Skeletal muscle tissue (tissue), 4 donors: ENCODE measurements around the gene EGFL6. TPM values are rescaled to one million over a fixed set of nuclear protein-coding genes. Genes with fewer than 3 reads are reported as not detected.
"Not testable (repeated sequence)": the region's sequence is repeated elsewhere in the genome, so short reads cannot be mapped to it uniquely, and the experiment has no call there.

ENCODE experiments used
- H3K27ac ChIP-seq: one replicate; pipeline ENCODE4 v1.7.0; 2013; ENCODE audit warnings: mild to moderate bottlenecking, low read depth, low read length, inconsistent platforms
- H3K27me3 ChIP-seq, 3 donors: one replicate each; pipeline ENCODE4 v1.7.0; 2013; ENCODE audit warnings: low read length in 3 of 3; ENCODE audit not compliant: control insufficient read depth in 3 of 3, insufficient read depth in 3 of 3
- H3K36me3 ChIP-seq, 3 donors: one replicate each; pipeline ENCODE4 v1.7.0; 2013; ENCODE audit warnings: low read length in 3 of 3; ENCODE audit not compliant: control insufficient read depth in 3 of 3, insufficient read depth in 3 of 3
- H3K4me1 ChIP-seq, 3 donors: one replicate each; pipeline ENCODE4 v1.7.0; 2013; ENCODE audit warnings: low read length in 3 of 3, mild to moderate bottlenecking in 3 of 3; ENCODE audit not compliant: control insufficient read depth in 3 of 3, insufficient read depth in 3 of 3
- H3K4me3 ChIP-seq, 3 donors: one replicate each; pipeline ENCODE4 v1.7.0; 2013; ENCODE audit warnings: low read length in 3 of 3
- H3K9ac ChIP-seq, 3 donors: one replicate each; pipeline ENCODE4 v1.7.0; 2013; ENCODE audit warnings: low read length in 3 of 3, mild to moderate bottlenecking in 3 of 3, moderate library complexity in 2 of 3, low read depth in 1 of 3
- H3K9me3 ChIP-seq, 3 donors: one replicate each; pipeline ENCODE4 v1.7.0; 2013; ENCODE audit warnings: low read length in 3 of 3; ENCODE audit not compliant: control insufficient read depth in 3 of 3
- total RNA-seq: library from RNA; depleted of rRNA; stranded (reverse); fragments of >200 nt; gene quantifications from one replicate; pipeline ENCODE4 v1.2.3, GENCODE V29; 2014
- donor health status: Osteomylitis.

EGFL6 gene
- total RNA-seq, 1 donor from 2014 or later, result 36.0 TPM

DNA sequence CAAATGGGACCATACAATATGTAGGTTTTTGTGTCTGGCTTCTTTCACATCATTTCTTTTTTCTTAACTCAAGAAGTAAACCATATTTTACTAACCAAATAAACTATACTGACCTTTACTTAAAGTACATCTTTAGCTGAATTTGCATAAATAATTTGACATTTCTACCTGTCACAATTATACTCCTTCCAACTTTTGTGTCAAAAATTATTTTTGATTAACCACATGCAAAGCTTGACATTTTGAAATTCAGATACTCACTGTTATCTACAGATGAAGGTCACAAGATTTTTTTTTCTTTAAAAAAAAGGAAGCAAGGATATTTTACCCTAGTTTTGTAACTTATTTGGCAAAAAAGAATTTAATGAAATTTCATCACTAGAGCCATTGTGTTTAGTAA is 107.5 kb downstream of the EGFL6 start:
- H3K36me3 ChIP-seq, result no peaks in the 10 kb centered on the region
- H3K4me1 ChIP-seq, result no peaks in the 10 kb centered on the region
- H3K9ac ChIP-seq, result no peak overlapping the region
- no peak overlapping the region for H3K27ac ChIP-seq
- no peak overlapping the region for H3K4me3 ChIP-seq
- no peaks in the 10 kb centered on the region for H3K27me3 ChIP-seq
- H3K9me3 ChIP-seq, result no peaks in the 10 kb centered on the region

DNA sequence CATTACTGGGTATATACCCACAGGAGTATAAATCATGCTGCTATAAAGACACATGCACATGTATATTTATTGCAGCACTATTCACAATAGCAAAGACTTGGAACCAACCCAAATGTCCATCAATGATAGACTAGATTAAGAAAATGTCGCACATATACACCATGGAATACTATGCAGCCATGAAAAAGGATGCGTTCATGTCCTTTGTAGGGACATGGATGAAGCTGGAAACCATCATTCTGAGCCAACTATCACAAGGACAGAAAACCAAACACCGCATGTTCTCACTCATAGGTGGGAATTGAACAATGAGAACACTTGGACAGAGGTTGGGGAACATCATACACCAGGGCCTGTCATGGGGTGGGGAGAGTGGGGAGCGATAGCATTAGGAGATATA is 110.3 kb downstream of the EGFL6 start:
- not testable (repeated sequence) for H3K27ac ChIP-seq

DNA sequence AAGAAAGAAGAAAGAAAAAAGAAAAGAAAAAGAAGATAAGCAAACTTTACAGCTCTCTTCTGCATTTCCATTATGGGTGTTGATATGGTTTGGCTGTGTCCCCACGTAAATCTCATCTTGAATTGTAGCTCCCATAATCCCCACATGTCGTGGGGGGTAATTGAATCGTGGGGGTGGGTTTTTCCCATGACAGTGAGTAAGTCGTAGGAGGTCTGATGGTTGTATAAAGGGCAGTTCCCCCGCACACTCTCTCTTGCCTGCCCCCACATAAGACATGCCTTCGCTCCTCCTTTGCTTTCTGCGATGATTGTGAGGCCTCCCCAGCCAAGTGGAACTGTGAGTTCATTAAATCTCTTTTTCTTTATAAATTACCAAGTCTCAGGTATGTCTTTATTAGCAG is 112.2 kb downstream of the EGFL6 start:
- no peaks in the 10 kb centered on the region for H3K4me1 ChIP-seq
- H3K27ac ChIP-seq, result no peak overlapping the region
- peaks cover 0 to 2% (median 0%) of the 10 kb centered on the region in 3 donors for H3K27me3 ChIP-seq
- H3K4me3 ChIP-seq, result no peak overlapping the region
- H3K9ac ChIP-seq, result no peak overlapping the region
- no peaks in the 10 kb centered on the region for H3K36me3 ChIP-seq
- no peaks in the 10 kb centered on the region for H3K9me3 ChIP-seq

More for the DNA sequence above, 110.3 kb downstream of the EGFL6 start:
- H3K27me3 ChIP-seq, H3K9me3 ChIP-seq, H3K4me3 ChIP-seq, H3K36me3 ChIP-seq, H3K4me1 ChIP-seq, H3K9ac ChIP-seq: not testable (repeated sequence)

Other genes starting within 250 kb of the EGFL6 start
- gene ATXN3L, start 249.5 kb upstream of the EGFL6 start, total RNA-seq, result not detected
- gene TCEANC, start 83.5 kb downstream of the EGFL6 start, total RNA-seq, result 14.1 TPM
- 19.3 TPM for gene RAB9A, start 119.5 kb downstream of the EGFL6 start, total RNA-seq
- gene TRAPPC2, start 165.0 kb downstream of the EGFL6 start, total RNA-seq, result 9.9 TPM
- 7.3 TPM for gene OFD1, start 165.1 kb downstream of the EGFL6 start, total RNA-seq
- 18.8 TPM for gene GPM6B, start 247.5 kb downstream of the EGFL6 start, total RNA-seq